Smooth muscle cell (in vitro differentiated cells): Measurements from ENCODE around the gene POLR3E. TPM values are rescaled to one million over a fixed set of nuclear protein-coding genes. Genes with fewer than 3 reads are reported as not detected.

ENCODE experiments used
- DNase-seq: peaks from one replicate; lab custom pipeline; 2025; ENCODE audit not compliant: unreplicated experiment; lab: John Stamatoyannopoulos, UW
- H2AFZ ChIP-seq: fragments of 200-600 bp; sonication (generic); 2 replicates; pipeline ENCODE4 v1.6.0; 2016; ENCODE audit warnings: antibody characterized with exemption, low read depth, mild to moderate bottlenecking
- H3F3A ChIP-seq: fragments of 200-600 bp; sonication (generic); 2 replicates; pipeline ENCODE4 v1.6.0; 2017; ENCODE audit warnings: antibody characterized with exemption, low read depth
- H3K27ac ChIP-seq: fragments of 200-600 bp; sonication (generic); 2 replicates; pipeline ENCODE4 v1.5.1; 2016; ENCODE audit warnings: low read depth, mild to moderate bottlenecking
- H3K27me3 ChIP-seq: fragments of 200-600 bp; sonication (generic); 2 replicates; pipeline ENCODE4 v1.6.1; 2016; ENCODE audit warnings: low read depth, mild to moderate bottlenecking
- H3K36me3 ChIP-seq: fragments of 200-600 bp; sonication (generic); 2 replicates; pipeline ENCODE4 v1.5.1; 2016; ENCODE audit warnings: low read depth
- H3K4me1 ChIP-seq: fragments of 200-600 bp; sonication (generic); 2 replicates; pipeline ENCODE4 v1.5.1; 2016; ENCODE audit warnings: low read depth
- H3K4me2 ChIP-seq: fragments of 200-600 bp; sonication (generic); 2 replicates; pipeline ENCODE4 v1.6.0; 2016; ENCODE audit warnings: mild to moderate bottlenecking
- H3K4me3 ChIP-seq: fragments of 200-600 bp; sonication (generic); 2 replicates; pipeline ENCODE4 v1.5.1; 2016; ENCODE audit warnings: mild to moderate bottlenecking
- H3K79me2 ChIP-seq: fragments of 200-600 bp; sonication (generic); 2 replicates; pipeline ENCODE4 v1.6.0; 2016; ENCODE audit warnings: low read depth, mild to moderate bottlenecking
- H3K9ac ChIP-seq: fragments of 200-600 bp; sonication (generic); 2 replicates; pipeline ENCODE4 v1.6.0; 2016; ENCODE audit warnings: low read depth
- H3K9me3 ChIP-seq: fragments of 200-600 bp; sonication (generic); replicated peaks from 2 replicates; pipeline ENCODE4 v1.5.1; 2016; ENCODE audit warnings: low read depth
- H4K20me1 ChIP-seq: fragments of 200-600 bp; sonication (generic); 2 replicates; pipeline ENCODE4 v1.6.0; 2016; ENCODE audit warnings: low read depth
- WGBS: methylation state at CpG from one replicate; pipeline ENCODE4 v1.1.7; 2016; ENCODE audit warnings: low lambda C conversion rate; 5-methylcytosine and 5-hydroxymethylcytosine counted together
- polyA plus RNA-seq: library from polyadenylated mRNA; unstranded; fragments of >200 nt; fragmentation: Nextera tagmentation; extraction: Ambion mirVana; gene quantifications from 2 replicates; pipeline ENCODE4 v1.2.1, GENCODE V29; 2016
- total RNA-seq: library from RNA; depleted of rRNA; stranded (reverse); fragments of >200 nt; gene quantifications from 2 replicates; pipeline ENCODE4 v1.2.3, GENCODE V29; 2014
- TF ChIP-seq, protein P1 (sequence below): fragments of 200-600 bp; sonication (generic); IDR thresholded peaks from 2 replicates; pipeline ENCODE4 v1.5.1; 2017; ENCODE audit warnings: borderline replicate concordance, mild to moderate bottlenecking, antibody characterized with exemption; ENCODE audit not compliant: insufficient read depth, poor library complexity, severe bottlenecking

POLR3E gene
- total and polyA plus RNA-seq, 2 experiments from 2014 or later = 13.9 to 31.2 TPM

GRCh38 chr16:22311520-22311919, 14.3 kb downstream of the POLR3E start:
- Histone ChIP-seq H2AFZ (no peak overlapping the region), H3K4me1 (no peaks in the 10 kb centered on the region), H3K4me3 (no peak overlapping the region), H3K4me2 (no peak overlapping the region), H4K20me1 (peaks cover 7% of the 10 kb centered on the region), H3K79me2 (no peaks in the 10 kb centered on the region), H3F3A (no peaks in the 10 kb centered on the region), H3K27me3 (no peaks in the 10 kb centered on the region), H3K27ac (no peak overlapping the region), H3K9ac (no peak overlapping the region), H3K9me3 (no peaks in the 10 kb centered on the region), H3K36me3 (no peaks in the 10 kb centered on the region)
- TF ChIP-seq, protein P1, sequence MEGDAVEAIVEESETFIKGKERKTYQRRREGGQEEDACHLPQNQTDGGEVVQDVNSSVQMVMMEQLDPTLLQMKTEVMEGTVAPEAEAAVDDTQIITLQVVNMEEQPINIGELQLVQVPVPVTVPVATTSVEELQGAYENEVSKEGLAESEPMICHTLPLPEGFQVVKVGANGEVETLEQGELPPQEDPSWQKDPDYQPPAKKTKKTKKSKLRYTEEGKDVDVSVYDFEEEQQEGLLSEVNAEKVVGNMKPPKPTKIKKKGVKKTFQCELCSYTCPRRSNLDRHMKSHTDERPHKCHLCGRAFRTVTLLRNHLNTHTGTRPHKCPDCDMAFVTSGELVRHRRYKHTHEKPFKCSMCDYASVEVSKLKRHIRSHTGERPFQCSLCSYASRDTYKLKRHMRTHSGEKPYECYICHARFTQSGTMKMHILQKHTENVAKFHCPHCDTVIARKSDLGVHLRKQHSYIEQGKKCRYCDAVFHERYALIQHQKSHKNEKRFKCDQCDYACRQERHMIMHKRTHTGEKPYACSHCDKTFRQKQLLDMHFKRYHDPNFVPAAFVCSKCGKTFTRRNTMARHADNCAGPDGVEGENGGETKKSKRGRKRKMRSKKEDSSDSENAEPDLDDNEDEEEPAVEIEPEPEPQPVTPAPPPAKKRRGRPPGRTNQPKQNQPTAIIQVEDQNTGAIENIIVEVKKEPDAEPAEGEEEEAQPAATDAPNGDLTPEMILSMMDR = no peak
- WGBS = 99% methylated on average over 4 of the region's 4 CpGs
- DNase-seq = no peak

DNA sequence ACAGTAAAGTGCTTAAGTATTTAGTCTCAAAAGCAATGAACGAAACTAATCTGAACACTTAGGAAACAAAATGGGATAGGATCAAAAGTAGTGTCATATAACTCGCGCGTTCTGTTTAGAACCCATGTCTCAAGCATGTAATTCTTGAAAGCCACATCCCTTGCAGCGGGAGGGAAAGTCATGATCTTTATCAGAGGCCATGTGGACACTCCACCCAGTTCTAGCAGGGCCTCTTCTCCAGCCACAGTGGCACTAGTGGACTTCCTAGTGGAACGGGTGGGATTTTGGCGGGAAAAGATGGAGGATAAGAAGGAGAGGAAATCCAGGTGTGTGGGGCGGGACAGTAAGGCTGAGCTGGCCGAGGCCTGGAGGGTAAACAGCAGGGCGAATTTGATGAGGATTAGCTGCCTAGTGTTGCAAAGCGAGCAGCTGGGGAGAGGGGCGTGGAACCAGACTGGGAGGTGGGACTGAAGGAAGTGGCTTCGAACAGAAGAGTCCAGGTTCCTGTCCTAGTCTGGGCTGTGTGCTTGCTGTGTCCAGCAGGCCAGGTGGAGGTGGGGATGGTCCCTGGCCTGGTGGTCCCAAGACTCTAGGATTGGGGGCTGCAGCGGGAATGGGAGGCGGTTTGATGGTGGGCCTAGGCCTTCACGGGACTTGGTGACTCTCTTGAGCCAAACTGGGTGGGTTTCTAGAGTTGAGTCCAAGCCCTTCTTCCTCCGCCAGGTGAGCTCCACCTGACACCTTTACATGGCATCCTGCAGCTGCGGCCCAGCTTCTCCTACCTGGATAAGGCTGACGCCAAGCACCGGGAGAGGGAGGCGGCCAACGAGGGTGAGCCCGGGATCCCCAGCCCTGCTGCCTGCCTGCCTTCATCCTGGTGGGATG, 15.9 kb downstream of the POLR3E start:
- WGBS = 93% methylated on average over 23 of the region's 23 CpGs
- TF ChIP-seq, protein P1 = no peak
- no peak overlapping the region for H3K4me2 ChIP-seq
- H3K27ac ChIP-seq = no peak overlapping the region
- no peak overlapping the region for H2AFZ ChIP-seq
- no peaks in the 10 kb centered on the region for H3F3A ChIP-seq
- no peaks in the 10 kb centered on the region for H3K27me3 ChIP-seq
- DNase-seq = no peak
- H3K9ac ChIP-seq = no peak overlapping the region
- no peaks in the 10 kb centered on the region for H4K20me1 ChIP-seq
- no peaks in the 10 kb centered on the region for H3K9me3 ChIP-seq
- no peaks in the 10 kb centered on the region for H3K79me2 ChIP-seq
- H3K4me1 ChIP-seq = no peaks in the 10 kb centered on the region
- no peak overlapping the region for H3K4me3 ChIP-seq
- no peaks in the 10 kb centered on the region for H3K36me3 ChIP-seq

GRCh38 chr16:22313876-22314470, 16.8 kb downstream of the POLR3E start:
- Histone ChIP-seq H3K9me3 (no peaks in the 10 kb centered on the region), H3K27me3 (no peaks in the 10 kb centered on the region), H3F3A (no peaks in the 10 kb centered on the region), H3K9ac (no peak overlapping the region), H3K27ac (no peak overlapping the region), H3K4me2 (no peak overlapping the region), H3K79me2 (no peaks in the 10 kb centered on the region), H3K36me3 (no peaks in the 10 kb centered on the region), H3K4me3 (no peak overlapping the region), H4K20me1 (no peaks in the 10 kb centered on the region), H3K4me1 (no peaks in the 10 kb centered on the region), H2AFZ (no peak overlapping the region)
- no peak for DNase-seq
- TF ChIP-seq, protein P1 = no peak
- WGBS = 95% methylated on average over 10 of the region's 10 CpGs
